Measurements from ENCODE around the gene ADGRE1. TPM values are rescaled to one million over a fixed set of nuclear protein-coding genes. Genes with fewer than 3 reads are reported as not detected.

Gene ADGRE1
- total and polyA plus RNA-seq, 2 of the 4 experiments (the other 2 are of a cell fraction) = not detected

DNA sequence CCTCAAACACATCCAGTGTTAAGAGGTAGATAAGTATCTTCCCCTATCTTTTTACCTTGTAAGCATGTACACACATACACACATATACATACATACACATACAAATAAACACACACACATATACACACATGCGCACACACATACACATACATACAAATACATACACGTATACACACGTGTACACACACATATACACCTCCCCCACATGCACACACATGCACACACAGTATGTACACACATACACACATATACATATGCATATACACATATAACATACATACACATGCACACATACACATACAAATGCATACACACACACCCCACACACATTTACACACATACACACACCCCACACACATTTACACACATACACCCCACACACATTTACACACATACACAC lies 24.1 kb downstream of the ADGRE1 start:
- no peak overlapping the region for H2BK15ac ChIP-seq (ENCODE audit: low read depth, low read length)
- H3K9me1 ChIP-seq (ENCODE audit: insufficient read depth, low read length) = no peaks in the 10 kb centered on the region
- H3K9ac ChIP-seq (ENCODE audit: low read depth, low read length) = no peak overlapping the region
- no peak overlapping the region for H3K4me2 ChIP-seq (ENCODE audit: low read depth, low read length)
- no peak for TF ChIP-seq NFE2L2 (IDR thresholded peaks at IDR 0.05; ENCODE audit: low read depth, low read length)
- TF ChIP-seq, protein P1, sequence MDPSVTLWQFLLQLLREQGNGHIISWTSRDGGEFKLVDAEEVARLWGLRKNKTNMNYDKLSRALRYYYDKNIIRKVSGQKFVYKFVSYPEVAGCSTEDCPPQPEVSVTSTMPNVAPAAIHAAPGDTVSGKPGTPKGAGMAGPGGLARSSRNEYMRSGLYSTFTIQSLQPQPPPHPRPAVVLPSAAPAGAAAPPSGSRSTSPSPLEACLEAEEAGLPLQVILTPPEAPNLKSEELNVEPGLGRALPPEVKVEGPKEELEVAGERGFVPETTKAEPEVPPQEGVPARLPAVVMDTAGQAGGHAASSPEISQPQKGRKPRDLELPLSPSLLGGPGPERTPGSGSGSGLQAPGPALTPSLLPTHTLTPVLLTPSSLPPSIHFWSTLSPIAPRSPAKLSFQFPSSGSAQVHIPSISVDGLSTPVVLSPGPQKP (IDR thresholded peaks at IDR 0.05; ENCODE audit: borderline replicate concordance, low read depth, low read length) = no peak
- TF ChIP-seq RAD21 (IDR thresholded peaks at IDR 0.05; ENCODE audit: low read length) = no peak
- no peak for TF ChIP-seq BHLHE40 (IDR thresholded peaks at IDR 0.05; ENCODE audit: low read depth, low read length)
- no peak for TF ChIP-seq SMC3 (IDR thresholded peaks at IDR 0.05; ENCODE audit: low read depth, low read length)
- TF ChIP-seq POLR2A (IDR thresholded peaks at IDR 0.05; ENCODE audit: low read depth, low read length) = no peak
- TF ChIP-seq, protein P2, sequence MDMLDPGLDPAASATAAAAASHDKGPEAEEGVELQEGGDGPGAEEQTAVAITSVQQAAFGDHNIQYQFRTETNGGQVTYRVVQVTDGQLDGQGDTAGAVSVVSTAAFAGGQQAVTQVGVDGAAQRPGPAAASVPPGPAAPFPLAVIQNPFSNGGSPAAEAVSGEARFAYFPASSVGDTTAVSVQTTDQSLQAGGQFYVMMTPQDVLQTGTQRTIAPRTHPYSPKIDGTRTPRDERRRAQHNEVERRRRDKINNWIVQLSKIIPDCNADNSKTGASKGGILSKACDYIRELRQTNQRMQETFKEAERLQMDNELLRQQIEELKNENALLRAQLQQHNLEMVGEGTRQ (IDR thresholded peaks at IDR 0.05; ENCODE audit: low read depth, low read length) = no peak
- no peak for TF ChIP-seq MXI1 (IDR thresholded peaks at IDR 0.05; ENCODE audit: borderline replicate concordance, low read depth, low read length)
- dilution Hi-C loops (cut with HindIII; ENCODE audit: low sequenced_read_pairs, unreplicated experiment) = no loop called here
- in situ Hi-C loops (cut with MboI; ENCODE audit: low sequenced_read_pairs) = no loop called here
- intact Hi-C loops (cut with micrococcal nuclease) = no loop called here
- no peaks in the 10 kb centered on the region for H4K20me1 ChIP-seq (ENCODE audit: insufficient read depth, low read length)
- no peaks in the 10 kb centered on the region for H3K79me1 ChIP-seq (ENCODE audit: low read depth in 1 of 2, low read length in 2 of 2)
- no peak for DNase-seq
- ChIA-PET POLR2A (ENCODE audit: unreplicated experiment) (no interaction called here), CTCF (no interaction called here)
- H2AFZ ChIP-seq (replicated peaks; ENCODE audit: low read length, poor library complexity) = no peak overlapping the region
- H3K4me1 ChIP-seq (ENCODE audit: control insufficient read depth, insufficient read depth, low read length) = no peaks in the 10 kb centered on the region
- H2BK120ac ChIP-seq (ENCODE audit: low read depth, low read length) = no peak overlapping the region
- ATAC-seq (ENCODE audit: low read depth) = no peak
- H2BK5ac ChIP-seq (ENCODE audit: low read depth, low read length, poor library complexity, severe bottlenecking) = peak overlapping the region; percentile 24
- 29% methylated on average over 3 of the region's 3 CpGs; no CpG with 5 or more reads in 1 of the 2 experiments for WGBS, 2 experiments (ENCODE audit: extremely low coverage in 2 of 2, insufficient read length in 1 of 2)
- no peak overlapping the region for H2BK20ac ChIP-seq (ENCODE audit: low read depth, low read length)
- H2AK5ac ChIP-seq (ENCODE audit: low read depth, low read length) = no peak overlapping the region
- H3K14ac ChIP-seq (replicated peaks; ENCODE audit: low read depth, low read length) = no peak overlapping the region
- H4K5ac ChIP-seq (ENCODE audit: low read depth, low read length) = no peak overlapping the region
- H3K18ac ChIP-seq (ENCODE audit: low read depth, low read length) = no peak overlapping the region
- no peak overlapping the region for H3K56ac ChIP-seq (ENCODE audit: extremely low read depth, insufficient read depth, low read length)
- no peak overlapping the region for H4K91ac ChIP-seq (ENCODE audit: insufficient read depth, low read depth, low read length)
- H3K27me3 ChIP-seq (ENCODE audit: control insufficient read depth, insufficient read depth, low read length) = no peaks in the 10 kb centered on the region
- peaks cover 16% of the 10 kb centered on the region for H3K9me3 ChIP-seq (ENCODE audit: control insufficient read depth, insufficient read depth, low read length)
- no TSS peak for BruUV-seq (replicated peaks)
- H4K8ac ChIP-seq (ENCODE audit: low read depth in 2 of 2, low read length in 2 of 2) = no peak overlapping the region
- no peak overlapping the region for H3K23ac ChIP-seq (ENCODE audit: low read depth, low read length)
- no peak overlapping the region for H3K4ac ChIP-seq (ENCODE audit: low read depth, low read length)
- H2AK9ac ChIP-seq (replicated peaks; ENCODE audit: low read depth, low read length, poor library complexity) = no peak overlapping the region
- no peak overlapping the region for H3K4me3 ChIP-seq (ENCODE audit: insufficient read depth, low read depth, low read length)
- no peaks in the 10 kb centered on the region for H3K36me3 ChIP-seq (ENCODE audit: control insufficient read depth, insufficient read depth, low read length)
- H3K27ac ChIP-seq (ENCODE audit: insufficient read depth, low read length) = no peak overlapping the region
